Osteoblast (primary cell): ENCODE results near the gene TMEM39A. TPM values are rescaled to one million over a fixed set of nuclear protein-coding genes. Genes with fewer than 3 reads are reported as not detected.

ENCODE experiments used
- DNase-seq: peaks from one replicate; pipeline ENCODE4 v3.0.0; 2011; ENCODE audit warnings: low spot score, mixed read lengths; ENCODE audit not compliant: insufficient read length; ENCODE audit errors: missing footprints
- H2AFZ ChIP-seq: 2 replicates; pipeline ENCODE4 v1.6.0; 2011; ENCODE audit warnings: mild to moderate bottlenecking, low read length
- H3K27ac ChIP-seq: 2 replicates; pipeline ENCODE4 v1.5.1; 2011; ENCODE audit warnings: mild to moderate bottlenecking, low read depth, low read length, moderate library complexity
- H3K27me3 ChIP-seq: 2 replicates; pipeline ENCODE4 v1.6.0; 2012; ENCODE audit warnings: mild to moderate bottlenecking, control low read depth, inconsistent platforms, low read length, moderate library complexity; ENCODE audit not compliant: insufficient read depth
- H3K36me3 ChIP-seq: 2 replicates; pipeline ENCODE4 v1.5.1; 2011; ENCODE audit warnings: mild to moderate bottlenecking, low read length, control low read depth, moderate library complexity; ENCODE audit not compliant: insufficient read depth
- H3K4me1 ChIP-seq: 2 replicates; pipeline ENCODE4 v1.5.1; 2011; ENCODE audit warnings: mild to moderate bottlenecking, low read length, control low read depth, moderate library complexity; ENCODE audit not compliant: insufficient read depth
- H3K4me2 ChIP-seq: 2 replicates; pipeline ENCODE4 v1.6.0; 2011; ENCODE audit warnings: mild to moderate bottlenecking, low read length; ENCODE audit not compliant: insufficient read depth
- H3K4me3 ChIP-seq: fragments of 200-600 bp; sonication (generic); 3 replicates; pipeline ENCODE4 v1.5.1; 2012; ENCODE audit warnings: mild to moderate bottlenecking, low read length, inconsistent platforms; ENCODE audit not compliant: insufficient read depth
- H3K79me2 ChIP-seq: 2 replicates; pipeline ENCODE4 v1.6.0; 2012; ENCODE audit warnings: mild to moderate bottlenecking, low read length, control low read depth, inconsistent platforms; ENCODE audit not compliant: insufficient read depth
- H3K9me3 ChIP-seq: 2 replicates; pipeline ENCODE4 v1.5.1; 2011; ENCODE audit warnings: low read depth, low read length, control low read depth
- H4K20me1 ChIP-seq: 2 replicates; pipeline ENCODE4 v1.6.0; 2012; ENCODE audit warnings: mild to moderate bottlenecking, low read length, control low read depth; ENCODE audit not compliant: insufficient read depth
- CTCF ChIP-seq: IDR thresholded peaks from 2 replicates; pipeline ENCODE4 v1.5.1; 2011; ENCODE audit warnings: mild to moderate bottlenecking, low read depth, low read length, moderate library complexity; ENCODE audit errors: extremely low read depth
- total RNA-seq: library from RNA; depleted of rRNA; stranded (reverse); fragments of >200 nt; gene quantifications from 2 replicates; pipeline ENCODE4 v1.2.3, GENCODE V29; 2012

TMEM39A gene
- total RNA-seq, 1 donor = 53.2 TPM

GRCh38 chr3:119401503-119402440, 61.6 kb downstream of the TMEM39A start:
- Histone ChIP-seq H3K9me3 (no peaks in the 10 kb centered on the region), H2AFZ (no peak overlapping the region), H3K79me2 (no peaks in the 10 kb centered on the region), H4K20me1 (peaks cover 3% of the 10 kb centered on the region), H3K4me2 (no peak overlapping the region), H3K27ac (no peak overlapping the region), H3K36me3 (peaks cover 73% of the 10 kb centered on the region), H3K27me3 (no peaks in the 10 kb centered on the region), H3K4me3 (no peak overlapping the region), H3K4me1 (no peaks in the 10 kb centered on the region)
- TF ChIP-seq CTCF = no peak
- DNase-seq = no peak

DNA sequence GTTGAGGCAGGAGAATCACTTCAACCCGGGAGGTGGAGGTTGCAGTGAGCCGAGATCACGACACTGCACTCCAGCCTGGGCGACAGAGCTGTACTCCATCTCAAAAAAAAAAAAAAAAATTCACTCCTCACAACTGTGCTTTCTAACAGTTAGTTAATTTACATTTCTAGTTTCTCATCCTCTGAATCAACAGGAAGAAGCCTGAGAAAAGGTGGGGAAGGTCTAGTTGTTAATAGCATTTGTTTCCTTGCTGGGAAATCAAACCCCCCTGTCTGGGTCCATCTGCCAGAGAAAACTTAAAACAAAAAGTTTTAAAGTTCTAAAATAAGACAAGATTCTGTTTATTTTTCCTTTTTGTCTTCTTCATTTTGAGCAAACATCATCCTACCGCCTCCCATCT, 62.3 kb downstream of the TMEM39A start:
- Histone ChIP-seq H3K79me2 (no peaks in the 10 kb centered on the region), H3K9me3 (no peaks in the 10 kb centered on the region), H2AFZ (no peak overlapping the region), H3K27ac (no peak overlapping the region), H3K4me2 (no peak overlapping the region), H3K4me1 (no peaks in the 10 kb centered on the region), H3K27me3 (no peaks in the 10 kb centered on the region), H4K20me1 (no peaks in the 10 kb centered on the region), H3K4me3 (no peak overlapping the region), H3K36me3 (peaks cover 74% of the 10 kb centered on the region)
- TF ChIP-seq CTCF = no peak
- DNase-seq = no peak

DNA sequence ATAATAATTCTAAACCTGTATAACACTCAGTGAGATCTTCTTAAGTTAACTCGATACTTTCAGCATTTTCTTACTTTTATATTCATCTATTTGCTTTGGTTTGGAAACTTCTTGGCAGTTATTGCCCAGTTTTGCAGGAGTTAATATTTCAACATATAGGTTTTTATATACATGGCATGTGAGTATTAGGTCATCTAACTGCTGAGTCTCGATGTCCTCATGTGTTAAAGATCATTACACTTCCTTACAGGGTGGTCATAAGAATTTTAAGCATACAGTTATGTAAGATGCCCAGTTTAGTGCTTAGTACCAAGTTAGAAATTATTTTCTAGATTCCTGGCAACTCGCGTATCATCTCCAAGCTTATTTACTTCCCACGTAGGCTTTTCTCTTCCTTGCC, 62.9 kb downstream of the TMEM39A start:
- no peak overlapping the region for H3K27ac ChIP-seq
- no peak for TF ChIP-seq CTCF
- no peaks in the 10 kb centered on the region for H3K27me3 ChIP-seq

GRCh38 chr3:119396870-119397269, 66.5 kb downstream of the TMEM39A start:
- no peak for TF ChIP-seq CTCF
- no peak overlapping the region for H3K4me2 ChIP-seq
- DNase-seq = no peak
- H3K27ac ChIP-seq = no peak overlapping the region
- H3K4me3 ChIP-seq = no peak overlapping the region
- no peaks in the 10 kb centered on the region for H3K27me3 ChIP-seq
- H4K20me1 ChIP-seq = no peaks in the 10 kb centered on the region
- H3K79me2 ChIP-seq = no peaks in the 10 kb centered on the region
- H3K9me3 ChIP-seq = no peaks in the 10 kb centered on the region
- H2AFZ ChIP-seq = no peak overlapping the region
- peaks cover 86% of the 10 kb centered on the region for H3K36me3 ChIP-seq
- no peaks in the 10 kb centered on the region for H3K4me1 ChIP-seq

More for the DNA sequence above, 62.9 kb downstream of the TMEM39A start:
- Histone ChIP-seq H3K4me3 (no peak overlapping the region), H4K20me1 (no peaks in the 10 kb centered on the region), H3K4me2 (no peak overlapping the region), H3K79me2 (no peaks in the 10 kb centered on the region), H3K36me3 (peaks cover 80% of the 10 kb centered on the region), H2AFZ (no peak overlapping the region), H3K9me3 (no peaks in the 10 kb centered on the region), H3K4me1 (no peaks in the 10 kb centered on the region)
- no peak for DNase-seq
